ENCODE measurements around the gene PYROXD2.

PYROXD2 gene

GRCh38 chr10:98414578-98414931 is 427 bp downstream of the PYROXD2 start:
- no peak for DNase-seq (ENCODE audit: low spot score)

- no peak for DNase-seq (ENCODE audit: low spot score)
Measured at GRCh38 chr10:98411768-98412167, 3.2 kb downstream of the PYROXD2 start.

DNA sequence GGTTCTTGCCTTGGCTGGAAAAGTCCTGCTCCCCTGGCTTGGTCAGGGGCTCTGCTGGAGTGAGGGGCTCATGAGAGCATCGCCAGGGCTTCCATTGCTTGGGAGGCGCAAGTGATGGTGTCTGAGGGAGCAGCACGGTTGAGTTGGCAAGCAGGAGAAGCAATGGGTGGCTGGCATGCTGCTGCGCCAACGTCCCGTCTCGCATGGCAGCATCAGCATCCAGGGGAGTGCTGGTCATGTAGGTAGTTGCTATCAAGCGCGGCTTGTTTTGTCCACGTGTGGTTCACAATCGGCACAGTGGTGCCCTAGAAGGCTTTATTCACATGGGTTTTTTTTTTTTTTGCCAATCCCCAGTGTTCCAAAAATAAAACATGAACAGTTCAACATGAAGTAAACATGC is 3.8 kb downstream of the PYROXD2 start:
- no peak for DNase-seq (ENCODE audit: low spot score)

GRCh38 chr10:98410759-98411158 is 4.2 kb downstream of the PYROXD2 start:
- no peak for DNase-seq (ENCODE audit: low spot score)

- no peak for DNase-seq (ENCODE audit: low spot score)
Measured at GRCh38 chr10:98410135-98410743, 4.7 kb downstream of the PYROXD2 start.

DNA sequence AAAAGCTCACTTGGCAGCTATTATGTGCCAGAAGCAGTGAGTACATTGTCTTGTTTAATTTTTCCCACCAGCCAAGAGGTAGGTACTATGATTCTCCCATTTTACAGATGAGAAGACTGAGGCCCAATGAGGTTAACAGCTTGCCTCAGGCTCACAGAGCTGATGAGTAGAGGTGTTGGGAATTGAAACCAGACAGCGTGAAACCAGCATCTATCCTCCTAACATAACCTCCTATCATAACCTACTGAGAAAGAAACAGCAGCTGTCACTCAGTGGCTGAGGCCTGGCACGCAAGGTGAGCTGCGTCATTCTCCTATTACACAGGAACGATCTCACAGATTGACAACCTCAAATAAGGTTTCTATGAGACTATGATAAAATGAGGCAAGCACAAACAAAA is 6.2 kb downstream of the PYROXD2 start:
- DNase-seq (ENCODE audit: low spot score), result no peak

GRCh38 chr10:98407744-98408241 is 7.2 kb downstream of the PYROXD2 start:
- DNase-seq (ENCODE audit: low spot score), result no peak

GRCh38 chr10:98407017-98407743 is 7.8 kb downstream of the PYROXD2 start:
- no peak for DNase-seq (ENCODE audit: low spot score)

DNA sequence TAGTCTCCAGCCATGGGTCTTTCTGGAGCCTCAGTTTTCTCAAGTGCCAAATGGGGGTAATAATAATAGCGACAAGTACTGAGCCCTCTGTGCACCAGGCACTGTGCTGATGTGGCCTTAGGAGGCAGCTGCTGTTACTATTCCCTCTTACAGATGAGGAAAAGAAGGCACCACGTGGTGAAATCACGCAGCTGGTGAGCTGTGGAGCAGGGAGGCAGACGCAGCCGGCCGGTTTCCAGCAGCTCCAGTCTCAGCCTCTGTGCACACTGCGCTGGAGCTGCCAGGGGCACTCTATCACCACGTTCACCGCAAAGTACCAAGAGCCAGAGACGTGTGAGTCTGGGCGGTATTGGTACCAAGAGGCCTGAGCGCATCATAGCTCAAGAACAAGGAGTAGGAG is 9.6 kb downstream of the PYROXD2 start:
- no peak for DNase-seq (ENCODE audit: low spot score)

- no peak for DNase-seq (ENCODE audit: low spot score)
Measured at GRCh38 chr10:98404571-98405359, 10.2 kb downstream of the PYROXD2 start.

GRCh38 chr10:98403812-98404504 is 11.0 kb downstream of the PYROXD2 start:
- no peak for DNase-seq (ENCODE audit: low spot score)

- no peak for DNase-seq (ENCODE audit: low spot score)
Measured at GRCh38 chr10:98402931-98403718, 11.9 kb downstream of the PYROXD2 start.

GRCh38 chr10:98402478-98402877 is 12.5 kb downstream of the PYROXD2 start:
- DNase-seq (ENCODE audit: low spot score), result no peak

GRCh38 chr10:98400482-98400881 is 14.5 kb downstream of the PYROXD2 start:
- no peak for DNase-seq (ENCODE audit: low spot score)

DNA sequence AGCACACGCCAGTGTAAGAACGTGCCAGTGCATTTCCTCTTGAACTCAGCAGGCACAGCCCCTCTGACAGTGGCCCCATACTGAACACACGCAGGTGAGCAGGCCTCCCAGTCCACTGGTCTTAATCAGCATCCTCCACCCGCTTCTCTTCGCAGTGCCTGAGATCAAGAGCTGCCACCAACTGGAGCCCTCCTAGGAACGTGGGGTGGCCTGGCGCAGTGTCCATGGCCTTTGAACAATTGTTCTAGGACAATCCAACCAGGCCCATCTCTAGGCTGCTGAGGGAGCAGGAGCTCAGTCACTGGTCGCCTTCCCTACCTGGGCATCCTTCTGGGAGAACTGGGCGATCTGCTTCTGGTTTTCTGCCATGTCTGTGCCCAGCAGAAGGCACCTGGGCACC is 15.2 kb downstream of the PYROXD2 start:
- no peak for DNase-seq (ENCODE audit: low spot score)

GRCh38 chr10:98397089-98397600 is 17.8 kb downstream of the PYROXD2 start:
- DNase-seq (ENCODE audit: low spot score), result no peak

GRCh38 chr10:98396096-98397063 is 18.6 kb downstream of the PYROXD2 start:
- no peak for DNase-seq (ENCODE audit: low spot score)

DNA sequence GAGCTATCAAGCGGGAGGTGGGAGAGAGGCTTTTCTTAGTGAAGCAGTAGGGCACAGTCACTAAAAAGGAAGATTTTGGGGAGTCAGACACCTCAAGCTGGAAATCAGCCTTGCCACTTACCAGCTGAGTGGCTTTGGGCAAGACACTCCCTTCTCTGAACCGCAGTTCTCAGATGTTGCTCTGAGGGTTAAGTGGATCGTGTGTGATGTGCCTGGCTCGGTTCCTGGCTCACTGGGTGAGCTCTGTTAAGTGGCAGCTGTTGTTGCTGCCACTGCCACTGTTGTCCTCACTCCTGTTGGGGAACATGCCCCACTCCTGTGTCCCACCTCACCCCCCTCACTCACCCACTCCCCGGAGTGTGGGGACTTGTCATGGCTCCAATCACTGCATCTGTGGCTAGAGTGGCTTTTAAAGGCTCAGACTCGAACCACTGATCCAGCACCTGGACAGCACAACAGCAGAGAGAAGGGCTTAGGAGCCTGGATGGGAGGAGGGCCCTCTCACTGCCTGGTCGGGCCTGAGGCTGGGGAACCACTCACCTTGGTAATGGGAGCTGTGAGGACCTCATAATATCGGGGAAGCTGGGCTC is 20.0 kb downstream of the PYROXD2 start:
- no peak for DNase-seq (ENCODE audit: low spot score)

DNA sequence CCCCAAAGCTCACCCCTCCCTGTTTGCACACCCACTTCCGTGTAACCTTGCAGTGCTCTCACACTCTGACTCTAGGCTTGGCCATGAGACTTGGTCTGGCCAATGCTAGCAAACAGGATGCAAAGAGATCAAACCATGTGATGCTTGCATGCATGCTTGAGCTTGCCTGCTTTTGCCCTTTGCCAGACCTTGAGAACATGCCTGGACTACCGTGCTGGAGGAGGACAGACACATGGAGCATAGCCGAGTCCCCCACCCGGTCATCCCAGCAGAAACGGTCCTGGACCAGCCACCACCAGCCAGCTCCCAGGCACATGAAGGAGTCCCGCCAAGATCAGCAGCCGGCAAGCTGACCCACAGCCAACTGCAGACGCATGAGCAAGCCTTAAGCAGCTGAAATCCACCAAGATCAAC is 23.4 kb downstream of the PYROXD2 start:
- DNase-seq (ENCODE audit: low spot score), result no peak

GRCh38 chr10:98391065-98391464 is 23.9 kb downstream of the PYROXD2 start:
- no peak for DNase-seq (ENCODE audit: low spot score)
